ENCODE results near the gene PARP14. TPM values are rescaled to one million over a fixed set of nuclear protein-coding genes. Genes with fewer than 3 reads are reported as not detected.
"Not testable (repeated sequence)": the region's sequence is repeated elsewhere in the genome, so short reads cannot be mapped to it uniquely, and the experiment has no call there.

The PARP14 gene
- total RNA-seq, 1 experiment from 2014 or later: 21.8 TPM

DNA sequence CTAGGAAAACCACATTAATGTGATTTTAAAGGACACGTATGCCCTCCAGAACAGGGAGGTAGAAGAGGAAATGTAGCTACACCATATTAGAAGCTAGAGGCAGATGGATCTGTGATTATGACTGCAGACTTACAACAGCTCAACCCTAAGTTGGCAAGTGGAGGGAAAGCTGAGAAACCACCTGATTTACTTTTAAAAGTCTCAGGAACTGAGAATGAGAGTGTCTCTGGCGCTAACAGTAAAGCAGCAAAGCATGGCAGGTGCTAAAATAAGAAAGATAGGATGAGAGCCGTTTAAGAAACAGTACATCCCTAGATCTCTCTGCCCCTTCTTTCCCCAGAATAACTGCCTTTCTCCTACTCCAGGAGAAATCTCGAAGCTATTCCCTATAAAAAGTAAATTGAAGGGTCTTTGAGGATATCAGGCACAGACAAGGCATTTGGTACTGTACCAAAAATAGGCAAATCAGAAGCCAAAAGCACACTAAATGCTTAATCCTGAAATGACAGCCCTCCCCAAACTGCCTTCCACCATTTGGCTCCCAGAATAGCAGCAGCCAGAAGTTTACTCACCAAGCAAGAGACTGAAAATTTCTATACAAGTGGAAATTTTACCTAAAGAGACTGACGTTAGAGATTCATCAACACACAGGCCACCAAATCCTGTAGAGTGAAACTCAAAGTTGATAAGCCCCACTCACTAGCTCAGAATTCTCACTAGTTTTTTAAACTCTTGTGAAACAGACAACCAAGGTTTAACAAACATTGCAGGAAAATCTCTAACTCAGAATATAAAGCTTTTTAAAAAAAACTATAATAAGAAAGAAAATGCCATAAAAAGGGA, 34.3 kb upstream of the PARP14 start:
- Histone ChIP-seq H3K4me1 (ENCODE audit: insufficient read depth, low read length) (no peaks in the 10 kb centered on the region), H3K9me2 (replicated peaks; ENCODE audit: low read length) (no peaks in the 10 kb centered on the region), H3K79me2 (ENCODE audit: low read length) (no peaks in the 10 kb centered on the region), H3K9me3 (ENCODE audit: low read length) (no peaks in the 10 kb centered on the region), H3K27me3 (ENCODE audit: low read length) (no peaks in the 10 kb centered on the region), H4K20me1 (ENCODE audit: low read length) (no peaks in the 10 kb centered on the region), H3K27ac (ENCODE audit: low read length) (no peak overlapping the region), H3F3A (ENCODE audit: low read length, unreplicated experiment) (no peaks in the 10 kb centered on the region), H2AFZ (ENCODE audit: low read length) (no peak overlapping the region), H3K36me3 (ENCODE audit: low read depth, low read length) (no peaks in the 10 kb centered on the region), H3K9ac (ENCODE audit: low read length) (no peak overlapping the region), H3K4me3 (ENCODE audit: low read length) (no peak overlapping the region), H3K4me2 (ENCODE audit: low read length) (no peak overlapping the region)
- DNase-seq (no peak), ATAC-seq (no peak)
- intact Hi-C loops (cut with micrococcal nuclease): no loop called here
- BruUV-seq (replicated peaks): no TSS peak
- TF ChIP-seq EZH2 (IDR thresholded peaks at IDR 0.05; ENCODE audit: low read length, unreplicated experiment): no peak
- no peak for TF ChIP-seq EZH2phosphoT487 (IDR thresholded peaks at IDR 0.05; ENCODE audit: borderline replicate concordance, low read length)
- TF ChIP-seq, protein P1, sequence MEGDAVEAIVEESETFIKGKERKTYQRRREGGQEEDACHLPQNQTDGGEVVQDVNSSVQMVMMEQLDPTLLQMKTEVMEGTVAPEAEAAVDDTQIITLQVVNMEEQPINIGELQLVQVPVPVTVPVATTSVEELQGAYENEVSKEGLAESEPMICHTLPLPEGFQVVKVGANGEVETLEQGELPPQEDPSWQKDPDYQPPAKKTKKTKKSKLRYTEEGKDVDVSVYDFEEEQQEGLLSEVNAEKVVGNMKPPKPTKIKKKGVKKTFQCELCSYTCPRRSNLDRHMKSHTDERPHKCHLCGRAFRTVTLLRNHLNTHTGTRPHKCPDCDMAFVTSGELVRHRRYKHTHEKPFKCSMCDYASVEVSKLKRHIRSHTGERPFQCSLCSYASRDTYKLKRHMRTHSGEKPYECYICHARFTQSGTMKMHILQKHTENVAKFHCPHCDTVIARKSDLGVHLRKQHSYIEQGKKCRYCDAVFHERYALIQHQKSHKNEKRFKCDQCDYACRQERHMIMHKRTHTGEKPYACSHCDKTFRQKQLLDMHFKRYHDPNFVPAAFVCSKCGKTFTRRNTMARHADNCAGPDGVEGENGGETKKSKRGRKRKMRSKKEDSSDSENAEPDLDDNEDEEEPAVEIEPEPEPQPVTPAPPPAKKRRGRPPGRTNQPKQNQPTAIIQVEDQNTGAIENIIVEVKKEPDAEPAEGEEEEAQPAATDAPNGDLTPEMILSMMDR (conservative IDR thresholded peaks at IDR 0.05; ENCODE audit: low read depth, low read length): no peak
- POLR2A ChIA-PET (ENCODE audit: unreplicated experiment): no interaction called here
- CTCF ChIA-PET: no interaction called here

DNA sequence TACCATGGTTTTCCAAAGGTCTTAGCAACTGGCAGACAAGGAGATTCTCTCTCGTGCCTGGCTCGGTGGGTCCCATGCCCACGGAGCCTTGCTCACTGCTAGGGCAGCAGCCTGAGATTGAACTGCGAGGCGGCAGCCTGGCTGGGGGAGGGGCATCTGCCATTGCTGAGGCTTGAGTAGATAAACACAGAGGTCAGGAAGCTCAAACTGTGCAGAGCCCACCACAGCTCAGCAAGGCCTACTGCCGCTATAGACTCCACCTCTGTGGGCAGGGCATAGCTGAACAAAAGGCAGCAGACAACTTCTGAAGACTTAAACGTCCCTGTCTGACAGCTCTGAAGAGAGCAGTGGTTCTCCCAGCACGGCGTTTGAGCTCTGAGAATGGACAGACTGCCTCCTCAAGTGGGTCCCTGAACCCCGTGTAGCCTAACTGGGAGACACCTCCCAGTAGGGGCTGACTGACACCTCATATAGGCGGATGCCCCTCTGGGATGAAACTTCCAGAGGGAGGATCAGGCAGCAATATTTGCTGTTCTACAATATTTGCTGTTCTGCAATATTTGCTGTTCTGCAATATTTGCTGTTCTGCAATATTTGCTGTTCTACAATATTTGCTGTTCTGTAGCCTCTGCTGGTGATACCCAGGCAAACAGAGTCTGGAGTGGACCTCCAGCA, 29.3 kb upstream of the PARP14 start:
- POLR2A ChIA-PET (ENCODE audit: unreplicated experiment); ATAC-seq; CTCF ChIA-PET; intact Hi-C loops (cut with micrococcal nuclease); H3K79me2 ChIP-seq (ENCODE audit: low read length); H3K4me3 ChIP-seq (ENCODE audit: low read length); H3F3A ChIP-seq (ENCODE audit: low read length, unreplicated experiment); H3K4me1 ChIP-seq (ENCODE audit: insufficient read depth, low read length); H3K36me3 ChIP-seq (ENCODE audit: low read depth, low read length); DNase-seq; H4K20me1 ChIP-seq (ENCODE audit: low read length); H3K27me3 ChIP-seq (ENCODE audit: low read length); H3K9me2 ChIP-seq (replicated peaks; ENCODE audit: low read length); H3K4me2 ChIP-seq (ENCODE audit: low read length); H2AFZ ChIP-seq (ENCODE audit: low read length); H3K9me3 ChIP-seq (ENCODE audit: low read length); H3K9ac ChIP-seq (ENCODE audit: low read length); BruUV-seq (replicated peaks); H3K27ac ChIP-seq (ENCODE audit: low read length): not testable (repeated sequence)

DNA sequence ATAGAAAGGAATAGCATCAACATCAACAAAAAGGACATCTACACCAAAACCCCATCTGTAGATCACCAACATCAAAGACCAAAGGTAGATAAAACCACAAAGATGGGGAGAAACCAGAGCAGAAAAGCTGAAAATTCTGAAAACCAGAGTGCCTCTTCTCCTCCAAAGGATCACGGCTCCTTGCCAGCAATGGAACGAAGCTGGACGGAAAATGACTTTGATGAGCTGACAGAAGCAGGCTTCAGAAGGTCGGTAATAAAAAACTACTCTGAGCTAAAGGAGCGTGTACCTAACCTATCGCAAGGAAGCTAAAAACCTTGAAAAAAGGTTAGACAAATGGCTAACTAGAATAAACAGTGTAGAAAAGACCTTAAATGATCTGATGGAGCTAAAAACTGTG, 28.7 kb upstream of the PARP14 start:
- DNase-seq; CTCF ChIA-PET; H3K27me3 ChIP-seq (ENCODE audit: low read length); H3K9me3 ChIP-seq (ENCODE audit: low read length); intact Hi-C loops (cut with micrococcal nuclease); H4K20me1 ChIP-seq (ENCODE audit: low read length); H3K4me2 ChIP-seq (ENCODE audit: low read length); H3K4me3 ChIP-seq (ENCODE audit: low read length); H3K9ac ChIP-seq (ENCODE audit: low read length); H3F3A ChIP-seq (ENCODE audit: low read length, unreplicated experiment); POLR2A ChIA-PET (ENCODE audit: unreplicated experiment); H3K9me2 ChIP-seq (replicated peaks; ENCODE audit: low read length); H3K79me2 ChIP-seq (ENCODE audit: low read length); H3K4me1 ChIP-seq (ENCODE audit: insufficient read depth, low read length); BruUV-seq (replicated peaks); H3K36me3 ChIP-seq (ENCODE audit: low read depth, low read length); H2AFZ ChIP-seq (ENCODE audit: low read length); ATAC-seq; H3K27ac ChIP-seq (ENCODE audit: low read length): not testable (repeated sequence)

DNA sequence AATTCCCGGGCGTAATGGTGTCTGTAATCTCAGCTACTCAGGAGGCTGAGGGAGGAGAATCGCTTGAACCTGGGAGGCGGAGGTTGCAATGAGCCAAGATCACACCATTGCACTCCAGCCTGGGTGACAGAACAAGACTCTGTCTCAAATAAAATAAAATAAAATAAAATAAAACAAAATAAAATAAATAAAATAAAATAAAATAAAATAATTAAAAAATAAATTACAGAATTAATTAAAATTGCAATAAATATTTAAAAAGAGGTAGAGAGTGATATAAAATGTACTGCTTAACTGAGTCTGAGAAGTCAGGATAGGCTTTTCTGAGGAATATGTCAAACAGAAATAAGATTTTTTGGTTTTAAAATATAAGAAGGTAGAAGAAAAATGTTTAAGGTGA, 22.3 kb upstream of the PARP14 start:
- H3K4me3 ChIP-seq (ENCODE audit: low read length); H3K9ac ChIP-seq (ENCODE audit: low read length); BruUV-seq (replicated peaks); H3K9me2 ChIP-seq (replicated peaks; ENCODE audit: low read length); H3K27me3 ChIP-seq (ENCODE audit: low read length); H3K79me2 ChIP-seq (ENCODE audit: low read length); H4K20me1 ChIP-seq (ENCODE audit: low read length); H3K27ac ChIP-seq (ENCODE audit: low read length); H3K36me3 ChIP-seq (ENCODE audit: low read depth, low read length); ATAC-seq; H3K9me3 ChIP-seq (ENCODE audit: low read length); H3K4me2 ChIP-seq (ENCODE audit: low read length); H3K4me1 ChIP-seq (ENCODE audit: insufficient read depth, low read length); CTCF ChIA-PET; intact Hi-C loops (cut with micrococcal nuclease); H2AFZ ChIP-seq (ENCODE audit: low read length); DNase-seq; H3F3A ChIP-seq (ENCODE audit: low read length, unreplicated experiment); POLR2A ChIA-PET (ENCODE audit: unreplicated experiment): not testable (repeated sequence)
